MCF 10A (cell line): ENCODE results near the gene IGFL4. TPM values are rescaled to one million over a fixed set of nuclear protein-coding genes. Genes with fewer than 3 reads are reported as not detected.

Experiments
- BruUV-seq: library from RNA; stranded (reverse); fragments of 400-500 nt; replicated peaks from 2 replicates; lab custom pipeline; 2021; lab: Mats Ljungman, UMichigan
- CTCF ChIA-PET: fragments of 300-600 bp; sonication (Branson Sonifier 250); formaldehyde crosslinking; extraction: SDS; loops from one replicate; lab custom pipeline; 2021; ENCODE audit warnings: antibody characterized with exemption, inconsistent platforms; lab: Yijun Ruan, JAX
- POLR2A ChIA-PET: fragments of 300-600, 350-650 bp; sonication (Branson Sonifier 250); formaldehyde crosslinking; extraction: SDS; loops from one replicate; lab custom pipeline; 2020; ENCODE audit warnings: antibody characterized with exemption, inconsistent platforms; lab: Yijun Ruan, JAX
- DNase-seq: peaks from one replicate; pipeline ENCODE4 v3.0.0-alpha.2; 2018; ENCODE audit not compliant: unreplicated experiment
- H3K27ac Mint-ChIP-seq: one replicate; pipeline ENCODE4 v1.8.0; 2022; ENCODE audit warnings: mild to moderate bottlenecking, low read depth, mixed read lengths; ENCODE audit not compliant: unreplicated experiment
- H3K27me3 Mint-ChIP-seq: one replicate; pipeline ENCODE4 v1.8.0; 2022; ENCODE audit warnings: mixed read lengths; ENCODE audit not compliant: insufficient read depth, unreplicated experiment
- H3K36me3 Mint-ChIP-seq: one replicate; pipeline ENCODE4 v1.8.0; 2022; ENCODE audit warnings: mild to moderate bottlenecking, moderate library complexity, mixed read lengths; ENCODE audit not compliant: insufficient read depth, unreplicated experiment
- H3K4me1 Mint-ChIP-seq: one replicate; pipeline ENCODE4 v1.8.0; 2022; ENCODE audit warnings: mixed read lengths; ENCODE audit not compliant: insufficient read depth, unreplicated experiment
- H3K4me3 Mint-ChIP-seq: one replicate; pipeline ENCODE4 v1.8.0; 2022; ENCODE audit warnings: mild to moderate bottlenecking, moderate library complexity, mixed read lengths; ENCODE audit not compliant: unreplicated experiment
- H3K9me3 Mint-ChIP-seq: one replicate; pipeline ENCODE4 v1.8.0; 2022; ENCODE audit warnings: mixed read lengths; ENCODE audit not compliant: unreplicated experiment
- CTCF ChIP-seq: fragments of 200-600 bp; IDR thresholded peaks from one replicate; pipeline ENCODE4 v1.8.0; 2022; ENCODE audit warnings: antibody characterized with exemption, mild to moderate bottlenecking; ENCODE audit not compliant: unreplicated experiment
- intact Hi-C: fragments of 100-400 bp; cut with micrococcal nuclease; formaldehyde crosslinking; loops from 2 replicates; pipeline ENCODE4 v1.14.1; 2022
- total RNA-seq: library from RNA; stranded (reverse); gene quantifications from 2 replicates; pipeline ENCODE4 v1.2.3, GENCODE V29; 2022

IGFL4 gene
- total RNA-seq, 1 experiment from 2014 or later: not detected

GRCh38 chr19:46035986-46036743 lies 4.6 kb downstream of the IGFL4 start:
- H3K9me3 Mint-ChIP-seq: no peaks in the 10 kb centered on the region
- H3K27ac Mint-ChIP-seq: no peak overlapping the region
- DNase-seq: no peak
- no TSS peak for BruUV-seq
- peaks cover 11% of the 10 kb centered on the region for H3K27me3 Mint-ChIP-seq
- no peaks in the 10 kb centered on the region for H3K36me3 Mint-ChIP-seq
- H3K4me1 Mint-ChIP-seq: peaks cover 8% of the 10 kb centered on the region
- ChIA-PET CTCF (interaction anchor here (1.0 to 2.2 kb wide), 3 partner anchors 41 to 43 kb away, joined by 3 to 9 read pairs (median 4); no protein-coding TSS in a partner anchor), POLR2A (interaction anchor here (1.0 to 1.1 kb wide), 2 partner anchors 30 to 32 kb away, joined by 3 to 5 read pairs; no protein-coding TSS in a partner anchor)
- intact Hi-C loops: no loop called here
- TF ChIP-seq CTCF: no peak
- H3K4me3 Mint-ChIP-seq: no peak overlapping the region

GRCh38 chr19:46035546-46035945 lies 5.3 kb downstream of the IGFL4 start:
- CTCF ChIA-PET: interaction anchor here (1.0 to 2.2 kb wide), 3 partner anchors 30 to 43 kb away, joined by 4 to 9 read pairs (median 5); no protein-coding TSS in a partner anchor

GRCh38 chr19:46033401-46033800 lies 7.4 kb downstream of the IGFL4 start:
- no peaks in the 10 kb centered on the region for H3K36me3 Mint-ChIP-seq
- H3K27me3 Mint-ChIP-seq: peaks cover 11% of the 10 kb centered on the region
- DNase-seq: no peak
- H3K27ac Mint-ChIP-seq: no peak overlapping the region
- POLR2A ChIA-PET: interaction anchor here (1.3 to 1.6 kb wide), 3 partner anchors 32 to 44 kb away, joined by 3 to 8 read pairs (median 5); no protein-coding TSS in a partner anchor
- CTCF ChIA-PET: interaction anchor here (0.5 to 4.2 kb wide), 8 partner anchors 10 to 231 kb away, joined by 3 to 60 read pairs (median 4); no protein-coding TSS in a partner anchor
- BruUV-seq: no TSS peak
- peaks cover 6% of the 10 kb centered on the region for H3K4me1 Mint-ChIP-seq
- no peak for TF ChIP-seq CTCF
- intact Hi-C loops: no loop called here
- H3K4me3 Mint-ChIP-seq: no peak overlapping the region
- no peaks in the 10 kb centered on the region for H3K9me3 Mint-ChIP-seq

More at GRCh38 chr19:46035546-46035945, 5.3 kb downstream of the IGFL4 start:
- no TSS peak for BruUV-seq
- Mint-ChIP-seq H3K36me3 (no peaks in the 10 kb centered on the region), H3K27ac (no peak overlapping the region), H3K27me3 (peaks cover 11% of the 10 kb centered on the region), H3K4me3 (no peak overlapping the region), H3K9me3 (no peaks in the 10 kb centered on the region), H3K4me1 (peaks cover 6% of the 10 kb centered on the region)
- POLR2A ChIA-PET: no interaction called here
- intact Hi-C loops: no loop called here
- TF ChIP-seq CTCF: no peak
- no peak for DNase-seq

- H3K36me3 Mint-ChIP-seq: no peaks in the 10 kb centered on the region
- DNase-seq: no peak
- peaks cover 6% of the 10 kb centered on the region for H3K4me1 Mint-ChIP-seq
- CTCF ChIA-PET: interaction anchor here (0.9 to 4.2 kb wide), 7 partner anchors 10 to 232 kb away, joined by 3 to 60 read pairs (median 5); no protein-coding TSS in a partner anchor
- POLR2A ChIA-PET: interaction anchor here (1.1 to 1.6 kb wide), 5 partner anchors 8 to 153 kb away, joined by 3 to 8 read pairs (median 3); partner anchors contain the start of gene IGFL4
- H3K9me3 Mint-ChIP-seq: no peaks in the 10 kb centered on the region
- intact Hi-C loops: no loop called here
- BruUV-seq: no TSS peak
- peaks cover 11% of the 10 kb centered on the region for H3K27me3 Mint-ChIP-seq
- H3K4me3 Mint-ChIP-seq: no peak overlapping the region
- no peak overlapping the region for H3K27ac Mint-ChIP-seq
- no peak for TF ChIP-seq CTCF
These were observed 8.2 kb downstream of the IGFL4 start for GRCh38 chr19:46032597-46033025.
